Measurements from ENCODE around the gene POLR2C.

- TF ChIP-seq EZH2 (IDR thresholded peaks at IDR 0.05; ENCODE audit: low read depth): no peak
- TF ChIP-seq, protein P1, sequence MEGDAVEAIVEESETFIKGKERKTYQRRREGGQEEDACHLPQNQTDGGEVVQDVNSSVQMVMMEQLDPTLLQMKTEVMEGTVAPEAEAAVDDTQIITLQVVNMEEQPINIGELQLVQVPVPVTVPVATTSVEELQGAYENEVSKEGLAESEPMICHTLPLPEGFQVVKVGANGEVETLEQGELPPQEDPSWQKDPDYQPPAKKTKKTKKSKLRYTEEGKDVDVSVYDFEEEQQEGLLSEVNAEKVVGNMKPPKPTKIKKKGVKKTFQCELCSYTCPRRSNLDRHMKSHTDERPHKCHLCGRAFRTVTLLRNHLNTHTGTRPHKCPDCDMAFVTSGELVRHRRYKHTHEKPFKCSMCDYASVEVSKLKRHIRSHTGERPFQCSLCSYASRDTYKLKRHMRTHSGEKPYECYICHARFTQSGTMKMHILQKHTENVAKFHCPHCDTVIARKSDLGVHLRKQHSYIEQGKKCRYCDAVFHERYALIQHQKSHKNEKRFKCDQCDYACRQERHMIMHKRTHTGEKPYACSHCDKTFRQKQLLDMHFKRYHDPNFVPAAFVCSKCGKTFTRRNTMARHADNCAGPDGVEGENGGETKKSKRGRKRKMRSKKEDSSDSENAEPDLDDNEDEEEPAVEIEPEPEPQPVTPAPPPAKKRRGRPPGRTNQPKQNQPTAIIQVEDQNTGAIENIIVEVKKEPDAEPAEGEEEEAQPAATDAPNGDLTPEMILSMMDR (conservative IDR thresholded peaks at IDR 0.05): peak; percentile 53; the same call in 1 of the 2 replicates
Observed at GRCh38 chr16:57475711-57476339, 13.3 kb downstream of the POLR2C start.
